GM12865 (cell line): Measurements from ENCODE around the gene AQP12A.

ENCODE experiments used
- DNase-seq: peaks from one replicate; pipeline ENCODE4 v3.0.0; 2010; ENCODE audit warnings: low read depth
- H3K4me3 ChIP-seq: 2 replicates; pipeline ENCODE4 v1.5.1; 2011; ENCODE audit warnings: mild to moderate bottlenecking, low read depth, low read length, control low read depth
- CTCF ChIP-seq: IDR thresholded peaks from 2 replicates; pipeline ENCODE4 v1.5.1; 2011; ENCODE audit warnings: low read length, control low read depth, low read depth, inconsistent platforms; ENCODE audit not compliant: insufficient read depth; ENCODE audit errors: missing control alignments

AQP12A gene

GRCh38 chr2:240713071-240713927 lies 21.6 kb downstream of the AQP12A start:
- H3K4me3 ChIP-seq: no peak overlapping the region
- no peak for TF ChIP-seq CTCF
- no peak for DNase-seq

DNA sequence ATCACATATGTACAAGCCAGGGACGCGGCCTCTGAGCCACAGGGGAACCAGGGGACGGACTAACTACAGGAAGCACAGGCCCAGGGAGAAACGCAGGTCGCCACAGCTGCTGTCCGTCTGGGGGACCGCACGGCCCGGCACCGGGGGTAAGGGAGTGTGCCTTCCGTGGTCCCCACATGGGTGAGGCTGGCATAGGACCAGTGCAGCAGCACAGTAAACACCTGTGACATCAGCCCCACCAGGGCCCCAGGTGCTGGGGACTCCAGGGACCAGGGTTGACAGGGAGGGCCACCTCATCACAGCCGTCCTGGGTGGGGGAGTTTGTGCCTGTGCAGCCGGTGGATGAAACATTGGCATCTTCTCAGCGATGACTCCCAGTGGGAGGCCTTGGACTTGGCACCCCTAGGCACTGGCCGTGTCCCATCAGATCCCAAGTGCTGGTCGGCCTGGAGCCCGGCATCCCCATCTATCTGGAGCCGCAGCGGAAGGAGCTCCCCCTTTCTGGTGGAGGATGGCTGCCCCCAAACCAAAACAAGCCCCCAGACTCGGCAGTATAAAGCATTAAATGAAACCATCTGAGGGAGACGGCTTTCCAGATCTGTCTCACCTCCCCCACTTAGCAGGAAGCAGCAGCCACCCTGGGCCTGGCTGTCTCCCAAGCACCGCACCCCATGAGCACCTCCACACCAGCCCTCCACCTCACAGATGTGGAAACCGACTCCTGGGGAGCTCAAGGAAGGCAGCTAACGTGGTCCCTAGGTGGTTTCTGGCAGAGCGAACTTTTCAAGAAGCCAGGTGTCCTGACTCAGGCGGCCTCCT lies 22.5 kb downstream of the AQP12A start:
- DNase-seq: no peak
- no peak overlapping the region for H3K4me3 ChIP-seq
- no peak for TF ChIP-seq CTCF

GRCh38 chr2:240714747-240715725 lies 23.4 kb downstream of the AQP12A start:
- H3K4me3 ChIP-seq: no peak overlapping the region
- no peak for DNase-seq
- no peak for TF ChIP-seq CTCF

- DNase-seq: no peak
- no peak overlapping the region for H3K4me3 ChIP-seq
- no peak for TF ChIP-seq CTCF
Observed at GRCh38 chr2:240716130-240716798, 24.6 kb downstream of the AQP12A start.

DNA sequence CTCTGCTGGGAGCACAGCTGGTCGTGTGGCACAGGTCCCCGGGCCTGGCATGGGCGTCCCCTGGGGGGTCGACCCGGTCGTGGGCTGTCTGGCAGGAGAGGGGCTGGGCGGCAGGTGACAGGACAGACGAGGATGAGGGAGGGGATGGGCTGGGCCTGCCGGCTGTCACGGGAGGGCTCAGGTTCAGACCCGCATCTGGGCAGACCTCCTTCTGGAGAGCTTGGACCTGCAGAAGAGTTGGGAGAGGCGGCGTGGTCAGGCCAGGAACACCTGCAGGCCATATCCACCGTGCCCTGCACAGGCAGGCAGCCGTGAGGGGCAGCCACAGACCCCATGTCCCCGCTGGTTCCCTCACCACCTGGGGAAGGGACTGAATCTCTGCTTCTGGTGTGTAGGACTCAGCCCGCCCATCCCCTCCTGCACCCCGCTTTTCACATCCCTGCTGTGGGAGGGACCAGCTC lies 25.5 kb downstream of the AQP12A start:
- DNase-seq: no peak
- TF ChIP-seq CTCF: no peak
- H3K4me3 ChIP-seq: no peak overlapping the region
